Spleen (tissue), 7 donors: Measurements from ENCODE around the gene AAK1.

ENCODE experiments used
- POLR2A ChIP-seq, 3 donors: fragments of 450-650 bp; IDR thresholded peaks; one replicate each; pipeline ENCODE4 v1.5.1; 2017; ENCODE audit warnings: antibody characterized with exemption in 3 of 3, mild to moderate bottlenecking in 1 of 3
- TF ChIP-seq, protein P1 (sequence below), 11 experiments: fragments of 200-600 bp in 7 of 11; fragments of 450-650 bp in 4 of 11; sonication (generic) in 4 of 11; IDR thresholded peaks in 8 of 11; conservative IDR thresholded peaks in 3 of 11; 1 replicate in 7 of 11; 2 replicates in 4 of 11; pipeline versions ENCODE4 v1.4.0 to v1.8.0; 2016 to 2021; ENCODE audit warnings: antibody characterized with exemption in 11 of 11, inconsistent platforms in 4 of 11, mild to moderate bottlenecking in 1 of 11
- donor health status: DM: no; HTN: no; CAD: no; lungs with moderate emphysema.
- donor health status: DM: no; HTN: no; CAD: no.
- donor health status: DM: no; HTN: no; CAD: no.

DNA sequence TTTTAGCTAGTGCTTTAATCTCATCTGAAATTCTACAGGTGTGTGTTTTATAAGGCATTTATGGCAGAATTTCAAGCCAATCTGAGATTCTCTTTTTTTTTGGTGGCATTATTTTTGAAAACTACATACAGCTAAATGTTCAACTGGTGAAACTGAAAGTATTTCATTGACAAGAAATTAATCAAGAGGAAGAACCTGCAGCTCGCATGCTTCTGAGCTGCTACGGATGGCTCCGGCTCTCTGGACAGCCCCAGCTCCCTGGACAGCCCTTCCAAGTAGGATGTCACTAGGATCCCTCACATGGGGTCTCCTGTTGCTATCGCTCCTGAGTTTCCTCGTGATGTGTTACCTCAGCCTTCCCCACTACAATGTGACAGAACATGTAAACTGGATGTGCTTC lies 46.4 kb downstream of the AAK1 start:
- no peak for TF ChIP-seq POLR2A (IDR thresholded peaks at IDR 0.05)
- TF ChIP-seq, protein P1, sequence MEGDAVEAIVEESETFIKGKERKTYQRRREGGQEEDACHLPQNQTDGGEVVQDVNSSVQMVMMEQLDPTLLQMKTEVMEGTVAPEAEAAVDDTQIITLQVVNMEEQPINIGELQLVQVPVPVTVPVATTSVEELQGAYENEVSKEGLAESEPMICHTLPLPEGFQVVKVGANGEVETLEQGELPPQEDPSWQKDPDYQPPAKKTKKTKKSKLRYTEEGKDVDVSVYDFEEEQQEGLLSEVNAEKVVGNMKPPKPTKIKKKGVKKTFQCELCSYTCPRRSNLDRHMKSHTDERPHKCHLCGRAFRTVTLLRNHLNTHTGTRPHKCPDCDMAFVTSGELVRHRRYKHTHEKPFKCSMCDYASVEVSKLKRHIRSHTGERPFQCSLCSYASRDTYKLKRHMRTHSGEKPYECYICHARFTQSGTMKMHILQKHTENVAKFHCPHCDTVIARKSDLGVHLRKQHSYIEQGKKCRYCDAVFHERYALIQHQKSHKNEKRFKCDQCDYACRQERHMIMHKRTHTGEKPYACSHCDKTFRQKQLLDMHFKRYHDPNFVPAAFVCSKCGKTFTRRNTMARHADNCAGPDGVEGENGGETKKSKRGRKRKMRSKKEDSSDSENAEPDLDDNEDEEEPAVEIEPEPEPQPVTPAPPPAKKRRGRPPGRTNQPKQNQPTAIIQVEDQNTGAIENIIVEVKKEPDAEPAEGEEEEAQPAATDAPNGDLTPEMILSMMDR (IDR thresholded peaks at IDR 0.05 in 8 of 11, conservative IDR thresholded peaks at IDR 0.05 in 3 of 11): no peak
